Measurements from ENCODE around the gene GBE1.

- TF ChIP-seq EZH2phosphoT487 (IDR thresholded peaks at IDR 0.05) (no peak), CTCF (IDR thresholded peaks at IDR 0.05) (no peak)
These were observed 169.3 kb downstream of the GBE1 start for GRCh38 chr3:81592101-81592500.

All from neural progenitor cell (in vitro differentiated cells).